ENCODE measurements around the gene HSBP1. TPM values are rescaled to one million over a fixed set of nuclear protein-coding genes. Genes with fewer than 3 reads are reported as not detected.

Gene HSBP1
- total RNA-seq, 6 donors from 2014 or later: 17.5 to 106 (median 39.4) TPM

GRCh38 chr16:83792391-83792790 is 15.4 kb upstream of the HSBP1 start:
- ATAC-seq (ENCODE audit: low FRiP score in 2 of 2): no peak
- Histone ChIP-seq H3K9me3 (no peaks in the 10 kb centered on the region), H3K36me3 (no peaks in the 10 kb centered on the region), H3K4me1 (no peaks in the 10 kb centered on the region), H3K4me3 (no peak overlapping the region), H3K27ac (no peak overlapping the region), H3K27me3 (no peaks in the 10 kb centered on the region)
- no peak for TF ChIP-seq EP300 (IDR thresholded peaks at IDR 0.05)
- TF ChIP-seq POLR2AphosphoS5 (IDR thresholded peaks at IDR 0.05): no peak
- no peak for TF ChIP-seq POLR2A (IDR thresholded peaks at IDR 0.05)
- no peak for TF ChIP-seq CTCF (IDR thresholded peaks at IDR 0.05)
- no peak for DNase-seq
- 85 to 88% methylated on average over 2 of the region's 2 CpGs for WGBS, 2 donors

- no peak for ATAC-seq (ENCODE audit: low FRiP score in 2 of 2)
- Histone ChIP-seq H3K4me3 (no peak overlapping the region), H3K27ac (no peak overlapping the region), H3K36me3 (no peaks in the 10 kb centered on the region), H3K4me1 (no peaks in the 10 kb centered on the region), H3K9me3 (no peaks in the 10 kb centered on the region), H3K27me3 (no peaks in the 10 kb centered on the region)
- WGBS, 2 donors: 69 to 79% methylated on average over 9 of the region's 9 CpGs
- DNase-seq: peak in 1 of 2 donors; percentile 18
- TF ChIP-seq CTCF (IDR thresholded peaks at IDR 0.05): no peak
- no peak for TF ChIP-seq EP300 (IDR thresholded peaks at IDR 0.05)
- no peak for TF ChIP-seq POLR2A (IDR thresholded peaks at IDR 0.05)
- TF ChIP-seq POLR2AphosphoS5 (IDR thresholded peaks at IDR 0.05): no peak
Observed at GRCh38 chr16:83793179-83793578, 14.6 kb upstream of the HSBP1 start.

- Histone ChIP-seq H3K27ac (no peak overlapping the region), H3K9me3 (no peaks in the 10 kb centered on the region), H3K4me3 (no peak overlapping the region), H3K4me1 (no peaks in the 10 kb centered on the region), H3K27me3 (no peaks in the 10 kb centered on the region), H3K36me3 (no peaks in the 10 kb centered on the region)
- TF ChIP-seq POLR2AphosphoS5 (IDR thresholded peaks at IDR 0.05) (no peak), POLR2A (IDR thresholded peaks at IDR 0.05) (no peak), CTCF (IDR thresholded peaks at IDR 0.05) (no peak), EP300 (IDR thresholded peaks at IDR 0.05) (no peak)
- 69 to 73% methylated on average over 10 of the region's 10 CpGs for WGBS, 2 donors
- no peak for ATAC-seq (ENCODE audit: low FRiP score in 2 of 2)
- no peak for DNase-seq
Observed at GRCh38 chr16:83794860-83795554, 12.8 kb upstream of the HSBP1 start.

GRCh38 chr16:83797013-83797412 is 10.8 kb upstream of the HSBP1 start:
- peak in 1 of 2 donors; percentile 12 for DNase-seq
- peaks cover 0 to 3% (median 1%) of the 10 kb centered on the region in 4 donors for H3K4me1 ChIP-seq
- TF ChIP-seq CTCF (IDR thresholded peaks at IDR 0.05): no peak
- no peak for TF ChIP-seq POLR2A (IDR thresholded peaks at IDR 0.05)
- TF ChIP-seq EP300 (IDR thresholded peaks at IDR 0.05): no peak
- TF ChIP-seq POLR2AphosphoS5 (IDR thresholded peaks at IDR 0.05): no peak
- H3K27ac ChIP-seq: no peak overlapping the region
- no peak overlapping the region for H3K4me3 ChIP-seq
- ATAC-seq (ENCODE audit: low FRiP score in 2 of 2): no peak
- no peaks in the 10 kb centered on the region for H3K9me3 ChIP-seq
- no peaks in the 10 kb centered on the region for H3K36me3 ChIP-seq
- no peaks in the 10 kb centered on the region for H3K27me3 ChIP-seq
- 55 to 66% methylated on average over 9 of the region's 9 CpGs for WGBS, 2 donors

- Histone ChIP-seq H3K36me3 (no peaks in the 10 kb centered on the region), H3K27me3 (no peaks in the 10 kb centered on the region), H3K4me1 (peaks cover 0 to 21% (median 10%) of the 10 kb centered on the region in 4 donors), H3K27ac (no peak overlapping the region), H3K9me3 (no peaks in the 10 kb centered on the region), H3K4me3 (no peak overlapping the region)
- TF ChIP-seq CTCF (IDR thresholded peaks at IDR 0.05) (no peak), POLR2AphosphoS5 (IDR thresholded peaks at IDR 0.05) (no peak)
- ATAC-seq (ENCODE audit: low FRiP score in 2 of 2) (no peak), DNase-seq (no peak)
- WGBS, 2 donors: 88% methylated on average over 1 of the region's 1 CpG
Observed at GRCh38 chr16:83799336-83799735, 8.4 kb upstream of the HSBP1 start.
